ENCODE data around the gene MED13L. TPM values are rescaled to one million over a fixed set of nuclear protein-coding genes. Genes with fewer than 3 reads are reported as not detected.

The MED13L gene
- total RNA-seq, 1 donor from 2014 or later = 179 TPM

GRCh38 chr12:115945491-115945885, 332.0 kb downstream of the MED13L start:
- Histone ChIP-seq H3K4me3 (ENCODE audit: low read length in 3 of 3) (no peak overlapping the region), H3K27me3 (ENCODE audit: control insufficient read depth in 3 of 3, insufficient read depth in 3 of 3, low read length in 3 of 3) (no peaks in the 10 kb centered on the region), H3K4me1 (ENCODE audit: control insufficient read depth in 3 of 3, insufficient read depth in 3 of 3, low read length in 3 of 3) (peaks cover 0 to 2% (median 0%) of the 10 kb centered on the region in 3 donors), H3K36me3 (ENCODE audit: control insufficient read depth in 3 of 3, insufficient read depth in 3 of 3, low read length in 3 of 3) (peaks cover 0 to 3% (median 0%) of the 10 kb centered on the region in 3 donors), H3K9ac (ENCODE audit: low read depth in 1 of 3, low read length in 3 of 3) (no peak overlapping the region), H3K9me3 (ENCODE audit: control insufficient read depth in 3 of 3, low read length in 3 of 3) (no peaks in the 10 kb centered on the region), H3K27ac (ENCODE audit: low read depth, low read length) (no peak overlapping the region)

- H3K27ac ChIP-seq (ENCODE audit: low read depth, low read length) = no peak overlapping the region
- peaks cover 0 to 2% (median 0%) of the 10 kb centered on the region in 3 donors for H3K4me1 ChIP-seq (ENCODE audit: control insufficient read depth in 3 of 3, insufficient read depth in 3 of 3, low read length in 3 of 3)
- H3K4me3 ChIP-seq (ENCODE audit: low read length in 3 of 3) = no peak overlapping the region
- no peak overlapping the region for H3K9ac ChIP-seq (ENCODE audit: low read depth in 1 of 3, low read length in 3 of 3)
- no peaks in the 10 kb centered on the region for H3K9me3 ChIP-seq (ENCODE audit: control insufficient read depth in 3 of 3, low read length in 3 of 3)
- no peaks in the 10 kb centered on the region for H3K36me3 ChIP-seq (ENCODE audit: control insufficient read depth in 3 of 3, insufficient read depth in 3 of 3, low read length in 3 of 3)
- H3K27me3 ChIP-seq (ENCODE audit: control insufficient read depth in 3 of 3, insufficient read depth in 3 of 3, low read length in 3 of 3) = no peaks in the 10 kb centered on the region
Measured at GRCh38 chr12:115944837-115945490, 332.5 kb downstream of the MED13L start.

- no peaks in the 10 kb centered on the region for H3K9me3 ChIP-seq (ENCODE audit: control insufficient read depth in 3 of 3, low read length in 3 of 3)
- H3K4me1 ChIP-seq (ENCODE audit: control insufficient read depth in 3 of 3, insufficient read depth in 3 of 3, low read length in 3 of 3) = peaks cover 0 to 2% (median 0%) of the 10 kb centered on the region in 3 donors
- H3K36me3 ChIP-seq (ENCODE audit: control insufficient read depth in 3 of 3, insufficient read depth in 3 of 3, low read length in 3 of 3) = no peaks in the 10 kb centered on the region
- H3K27me3 ChIP-seq (ENCODE audit: control insufficient read depth in 3 of 3, insufficient read depth in 3 of 3, low read length in 3 of 3) = no peaks in the 10 kb centered on the region
- no peak overlapping the region for H3K27ac ChIP-seq (ENCODE audit: low read depth, low read length)
- no peak overlapping the region for H3K9ac ChIP-seq (ENCODE audit: low read depth in 1 of 3, low read length in 3 of 3)
- no peak overlapping the region for H3K4me3 ChIP-seq (ENCODE audit: low read length in 3 of 3)
Measured at GRCh38 chr12:115944392-115944742, 333.1 kb downstream of the MED13L start.

GRCh38 chr12:115943630-115944391, 333.7 kb downstream of the MED13L start:
- Histone ChIP-seq H3K4me3 (ENCODE audit: low read length in 3 of 3) (no peak overlapping the region), H3K9me3 (ENCODE audit: control insufficient read depth in 3 of 3, low read length in 3 of 3) (peaks cover 0 to 3% (median 0%) of the 10 kb centered on the region in 3 donors), H3K9ac (ENCODE audit: low read depth in 1 of 3, low read length in 3 of 3) (no peak overlapping the region), H3K36me3 (ENCODE audit: control insufficient read depth in 3 of 3, insufficient read depth in 3 of 3, low read length in 3 of 3) (no peaks in the 10 kb centered on the region), H3K27me3 (ENCODE audit: control insufficient read depth in 3 of 3, insufficient read depth in 3 of 3, low read length in 3 of 3) (no peaks in the 10 kb centered on the region), H3K27ac (ENCODE audit: low read depth, low read length) (no peak overlapping the region), H3K4me1 (ENCODE audit: control insufficient read depth in 3 of 3, insufficient read depth in 3 of 3, low read length in 3 of 3) (peaks cover 0 to 2% (median 0%) of the 10 kb centered on the region in 3 donors)

GRCh38 chr12:115943310-115943629, 334.2 kb downstream of the MED13L start:
- Histone ChIP-seq H3K4me3 (ENCODE audit: low read length in 3 of 3) (no peak overlapping the region), H3K36me3 (ENCODE audit: control insufficient read depth in 3 of 3, insufficient read depth in 3 of 3, low read length in 3 of 3) (no peaks in the 10 kb centered on the region), H3K4me1 (ENCODE audit: control insufficient read depth in 3 of 3, insufficient read depth in 3 of 3, low read length in 3 of 3) (peaks cover 0 to 2% (median 0%) of the 10 kb centered on the region in 3 donors), H3K9me3 (ENCODE audit: control insufficient read depth in 3 of 3, low read length in 3 of 3) (peaks cover 0 to 4% (median 0%) of the 10 kb centered on the region in 3 donors), H3K9ac (ENCODE audit: low read depth in 1 of 3, low read length in 3 of 3) (no peak overlapping the region), H3K27me3 (ENCODE audit: control insufficient read depth in 3 of 3, insufficient read depth in 3 of 3, low read length in 3 of 3) (no peaks in the 10 kb centered on the region), H3K27ac (ENCODE audit: low read depth, low read length) (no peak overlapping the region)

- Histone ChIP-seq H3K4me1 (ENCODE audit: control insufficient read depth in 3 of 3, insufficient read depth in 3 of 3, low read length in 3 of 3) (peaks cover 0 to 2% (median 0%) of the 10 kb centered on the region in 3 donors), H3K9ac (ENCODE audit: low read depth in 1 of 3, low read length in 3 of 3) (no peak overlapping the region), H3K4me3 (ENCODE audit: low read length in 3 of 3) (no peak overlapping the region), H3K27ac (ENCODE audit: low read depth, low read length) (no peak overlapping the region), H3K27me3 (ENCODE audit: control insufficient read depth in 3 of 3, insufficient read depth in 3 of 3, low read length in 3 of 3) (no peaks in the 10 kb centered on the region), H3K9me3 (ENCODE audit: control insufficient read depth in 3 of 3, low read length in 3 of 3) (peaks cover 0 to 4% (median 0%) of the 10 kb centered on the region in 3 donors), H3K36me3 (ENCODE audit: control insufficient read depth in 3 of 3, insufficient read depth in 3 of 3, low read length in 3 of 3) (no peaks in the 10 kb centered on the region)
Measured at GRCh38 chr12:115942346-115942745, 335.1 kb downstream of the MED13L start.

GRCh38 chr12:115941362-115941761, 336.1 kb downstream of the MED13L start:
- H3K36me3 ChIP-seq (ENCODE audit: control insufficient read depth in 3 of 3, insufficient read depth in 3 of 3, low read length in 3 of 3) = no peaks in the 10 kb centered on the region
- H3K9me3 ChIP-seq (ENCODE audit: control insufficient read depth in 3 of 3, low read length in 3 of 3) = peaks cover 0 to 4% (median 0%) of the 10 kb centered on the region in 3 donors
- peaks cover 0 to 2% (median 0%) of the 10 kb centered on the region in 3 donors for H3K4me1 ChIP-seq (ENCODE audit: control insufficient read depth in 3 of 3, insufficient read depth in 3 of 3, low read length in 3 of 3)
- H3K27ac ChIP-seq (ENCODE audit: low read depth, low read length) = no peak overlapping the region
- H3K27me3 ChIP-seq (ENCODE audit: control insufficient read depth in 3 of 3, insufficient read depth in 3 of 3, low read length in 3 of 3) = no peaks in the 10 kb centered on the region
- no peak overlapping the region for H3K4me3 ChIP-seq (ENCODE audit: low read length in 3 of 3)
- H3K9ac ChIP-seq (ENCODE audit: low read depth in 1 of 3, low read length in 3 of 3) = no peak overlapping the region

- no peak overlapping the region for H3K9ac ChIP-seq (ENCODE audit: low read depth in 1 of 3, low read length in 3 of 3)
- peaks cover 0 to 2% (median 0%) of the 10 kb centered on the region in 3 donors for H3K4me1 ChIP-seq (ENCODE audit: control insufficient read depth in 3 of 3, insufficient read depth in 3 of 3, low read length in 3 of 3)
- no peaks in the 10 kb centered on the region for H3K36me3 ChIP-seq (ENCODE audit: control insufficient read depth in 3 of 3, insufficient read depth in 3 of 3, low read length in 3 of 3)
- peaks cover 0 to 4% (median 0%) of the 10 kb centered on the region in 3 donors for H3K9me3 ChIP-seq (ENCODE audit: control insufficient read depth in 3 of 3, low read length in 3 of 3)
- H3K27me3 ChIP-seq (ENCODE audit: control insufficient read depth in 3 of 3, insufficient read depth in 3 of 3, low read length in 3 of 3) = no peaks in the 10 kb centered on the region
- no peak overlapping the region for H3K4me3 ChIP-seq (ENCODE audit: low read length in 3 of 3)
- no peak overlapping the region for H3K27ac ChIP-seq (ENCODE audit: low read depth, low read length)
Measured at GRCh38 chr12:115938794-115939377, 338.6 kb downstream of the MED13L start.

GRCh38 chr12:115936997-115937916, 340.2 kb downstream of the MED13L start:
- H3K4me3 ChIP-seq (ENCODE audit: low read length in 3 of 3) = no peak overlapping the region
- H3K36me3 ChIP-seq (ENCODE audit: control insufficient read depth in 3 of 3, insufficient read depth in 3 of 3, low read length in 3 of 3) = no peaks in the 10 kb centered on the region
- peaks cover 0 to 2% (median 0%) of the 10 kb centered on the region in 3 donors for H3K4me1 ChIP-seq (ENCODE audit: control insufficient read depth in 3 of 3, insufficient read depth in 3 of 3, low read length in 3 of 3)
- H3K9me3 ChIP-seq (ENCODE audit: control insufficient read depth in 3 of 3, low read length in 3 of 3) = peaks cover 0 to 4% (median 0%) of the 10 kb centered on the region in 3 donors
- H3K9ac ChIP-seq (ENCODE audit: low read depth in 1 of 3, low read length in 3 of 3) = no peak overlapping the region
- no peak overlapping the region for H3K27ac ChIP-seq (ENCODE audit: low read depth, low read length)
- H3K27me3 ChIP-seq (ENCODE audit: control insufficient read depth in 3 of 3, insufficient read depth in 3 of 3, low read length in 3 of 3) = no peaks in the 10 kb centered on the region

All from skeletal muscle tissue (tissue), 4 donors.